Measurements from ENCODE around the gene NDUFA8. TPM values are rescaled to one million over a fixed set of nuclear protein-coding genes. Genes with fewer than 3 reads are reported as not detected.
A peak's percentile ranks its signal among the peaks of the same experiment; 100 is the strongest.

The NDUFA8 gene
- total RNA-seq, 1 experiment from 2014 or later: 38.8 TPM

DNA sequence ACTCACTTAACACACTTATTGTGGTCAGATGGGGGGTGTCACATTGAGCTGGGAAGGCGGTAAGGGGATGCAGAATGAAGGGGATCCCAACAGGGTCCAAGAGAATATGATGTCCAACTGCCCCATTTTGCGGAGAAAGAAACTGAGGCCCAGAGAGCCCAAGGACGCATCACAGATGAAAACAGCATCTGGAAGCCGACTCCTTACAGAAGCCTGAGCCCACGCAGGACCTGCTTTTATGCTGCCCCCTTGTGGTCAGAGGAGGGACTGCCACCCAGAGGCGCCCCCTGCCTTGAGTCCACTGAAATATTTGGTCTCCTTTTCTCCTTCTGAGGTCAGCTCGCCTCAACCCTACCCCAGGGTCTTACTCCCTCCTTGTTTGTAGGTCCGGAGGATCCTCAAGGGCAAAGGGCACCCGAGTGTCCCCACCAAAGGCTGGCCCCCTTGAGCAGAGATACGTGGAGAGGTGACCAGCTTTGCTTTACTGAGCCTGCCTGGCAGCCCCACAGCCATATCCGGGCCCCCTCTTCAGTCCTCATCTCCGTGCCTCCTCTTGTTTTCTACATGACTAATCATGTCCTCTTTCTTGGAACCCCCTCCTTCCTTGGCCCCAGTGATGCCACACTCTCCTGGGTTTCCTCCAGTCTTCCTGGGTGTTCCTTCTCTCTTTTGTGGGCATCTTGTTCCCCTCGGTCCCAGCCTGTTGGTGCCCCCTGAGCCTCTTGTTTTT is 36.5 kb downstream of the NDUFA8 start:
- intact Hi-C loops (cut with micrococcal nuclease; ENCODE audit: unreplicated experiment): loop anchor here (1.0 kb wide), 1 partner anchor 24 kb away; no protein-coding TSS in a partner anchor
- CTCF ChIA-PET: interaction anchor here (0.7 to 6.0 kb wide), 3 partner anchors 24 to 228 kb away, joined by 3 to 44 read pairs (median 4); no protein-coding TSS in a partner anchor
- H3K9me3 Mint-ChIP-seq (ENCODE audit: low read depth, unreplicated experiment): no peaks in the 10 kb centered on the region
- peaks cover 16% of the 10 kb centered on the region for H3K4me1 Mint-ChIP-seq (ENCODE audit: low read depth, unreplicated experiment)
- H3K27me3 Mint-ChIP-seq (ENCODE audit: unreplicated experiment): peaks cover 39% of the 10 kb centered on the region
- no peaks in the 10 kb centered on the region for H3K36me3 Mint-ChIP-seq (ENCODE audit: insufficient read depth, unreplicated experiment)
- no peak overlapping the region for H3K4me3 Mint-ChIP-seq (ENCODE audit: low read depth, unreplicated experiment)
- peak; percentile 70 for DNase-seq
- TF ChIP-seq, protein P1, sequence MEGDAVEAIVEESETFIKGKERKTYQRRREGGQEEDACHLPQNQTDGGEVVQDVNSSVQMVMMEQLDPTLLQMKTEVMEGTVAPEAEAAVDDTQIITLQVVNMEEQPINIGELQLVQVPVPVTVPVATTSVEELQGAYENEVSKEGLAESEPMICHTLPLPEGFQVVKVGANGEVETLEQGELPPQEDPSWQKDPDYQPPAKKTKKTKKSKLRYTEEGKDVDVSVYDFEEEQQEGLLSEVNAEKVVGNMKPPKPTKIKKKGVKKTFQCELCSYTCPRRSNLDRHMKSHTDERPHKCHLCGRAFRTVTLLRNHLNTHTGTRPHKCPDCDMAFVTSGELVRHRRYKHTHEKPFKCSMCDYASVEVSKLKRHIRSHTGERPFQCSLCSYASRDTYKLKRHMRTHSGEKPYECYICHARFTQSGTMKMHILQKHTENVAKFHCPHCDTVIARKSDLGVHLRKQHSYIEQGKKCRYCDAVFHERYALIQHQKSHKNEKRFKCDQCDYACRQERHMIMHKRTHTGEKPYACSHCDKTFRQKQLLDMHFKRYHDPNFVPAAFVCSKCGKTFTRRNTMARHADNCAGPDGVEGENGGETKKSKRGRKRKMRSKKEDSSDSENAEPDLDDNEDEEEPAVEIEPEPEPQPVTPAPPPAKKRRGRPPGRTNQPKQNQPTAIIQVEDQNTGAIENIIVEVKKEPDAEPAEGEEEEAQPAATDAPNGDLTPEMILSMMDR (IDR thresholded peaks at IDR 0.05; ENCODE audit: unreplicated experiment): peak; percentile 85
- no TSS peak for BruUV-seq (replicated peaks)
- H3K27ac Mint-ChIP-seq (ENCODE audit: unreplicated experiment): no peak overlapping the region

DNA sequence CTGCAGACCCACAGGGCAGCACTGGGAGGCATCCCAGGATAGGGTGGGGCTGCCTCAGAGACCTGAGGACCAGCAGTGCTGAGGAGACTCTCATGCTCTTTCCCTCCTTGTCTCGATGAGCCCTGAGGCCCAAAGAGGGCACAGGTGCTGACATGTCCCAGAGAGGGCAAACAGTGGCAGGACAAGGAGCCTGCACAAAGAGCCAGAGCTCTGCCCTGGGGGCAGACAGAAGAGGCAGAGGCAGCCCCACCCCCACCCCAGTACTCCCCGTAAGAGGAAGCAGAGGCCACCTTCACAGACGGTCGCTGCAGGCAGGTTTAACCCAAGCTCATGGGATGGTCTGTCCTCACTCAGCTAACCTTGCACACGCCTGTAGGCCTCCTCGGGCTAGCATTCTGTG is 37.1 kb downstream of the NDUFA8 start:
- no peak overlapping the region for H3K4me3 Mint-ChIP-seq (ENCODE audit: low read depth, unreplicated experiment)
- peaks cover 16% of the 10 kb centered on the region for H3K4me1 Mint-ChIP-seq (ENCODE audit: low read depth, unreplicated experiment)
- H3K36me3 Mint-ChIP-seq (ENCODE audit: insufficient read depth, unreplicated experiment): no peaks in the 10 kb centered on the region
- no peak for DNase-seq
- TF ChIP-seq, protein P1 (IDR thresholded peaks at IDR 0.05; ENCODE audit: unreplicated experiment): no peak
- no peak overlapping the region for H3K27ac Mint-ChIP-seq (ENCODE audit: unreplicated experiment)
- H3K9me3 Mint-ChIP-seq (ENCODE audit: low read depth, unreplicated experiment): no peaks in the 10 kb centered on the region
- BruUV-seq (replicated peaks): no TSS peak
- intact Hi-C loops (cut with micrococcal nuclease; ENCODE audit: unreplicated experiment): no loop called here
- CTCF ChIA-PET: interaction anchor here (0.6 to 6.0 kb wide), 4 partner anchors 23 to 1235 kb away, joined by 3 to 44 read pairs (median 4); no protein-coding TSS in a partner anchor
- peaks cover 39% of the 10 kb centered on the region for H3K27me3 Mint-ChIP-seq (ENCODE audit: unreplicated experiment)

DNA sequence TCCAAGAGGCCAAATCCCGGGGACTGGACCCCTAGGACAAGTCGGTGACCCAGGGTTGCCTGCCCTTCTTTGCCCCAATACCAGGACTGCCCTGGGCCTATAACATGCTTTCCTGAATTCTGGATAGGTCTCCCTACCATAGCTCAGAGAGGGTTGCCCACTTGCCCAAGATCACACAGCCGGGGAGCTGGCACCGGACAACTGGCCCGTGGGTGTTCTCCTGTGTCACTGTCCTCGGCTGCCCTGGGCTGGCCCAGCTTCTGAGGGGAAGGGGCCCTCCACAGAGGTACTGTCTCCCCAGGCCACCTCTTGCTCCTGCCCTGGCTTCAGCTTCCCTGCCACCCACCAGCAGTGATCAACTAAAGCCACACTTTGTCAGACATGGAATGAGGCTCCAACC is 37.6 kb downstream of the NDUFA8 start:
- Mint-ChIP-seq H3K9me3 (ENCODE audit: low read depth, unreplicated experiment) (no peaks in the 10 kb centered on the region), H3K36me3 (ENCODE audit: insufficient read depth, unreplicated experiment) (no peaks in the 10 kb centered on the region), H3K4me1 (ENCODE audit: low read depth, unreplicated experiment) (peaks cover 16% of the 10 kb centered on the region), H3K27me3 (ENCODE audit: unreplicated experiment) (peaks cover 39% of the 10 kb centered on the region), H3K4me3 (ENCODE audit: low read depth, unreplicated experiment) (no peak overlapping the region), H3K27ac (ENCODE audit: unreplicated experiment) (no peak overlapping the region)
- CTCF ChIA-PET: interaction anchor here (0.6 to 6.0 kb wide), 4 partner anchors 23 to 1235 kb away, joined by 3 to 44 read pairs (median 4); no protein-coding TSS in a partner anchor
- TF ChIP-seq, protein P1 (IDR thresholded peaks at IDR 0.05; ENCODE audit: unreplicated experiment): no peak
- no TSS peak for BruUV-seq (replicated peaks)
- intact Hi-C loops (cut with micrococcal nuclease; ENCODE audit: unreplicated experiment): no loop called here
- DNase-seq: no peak

DNA sequence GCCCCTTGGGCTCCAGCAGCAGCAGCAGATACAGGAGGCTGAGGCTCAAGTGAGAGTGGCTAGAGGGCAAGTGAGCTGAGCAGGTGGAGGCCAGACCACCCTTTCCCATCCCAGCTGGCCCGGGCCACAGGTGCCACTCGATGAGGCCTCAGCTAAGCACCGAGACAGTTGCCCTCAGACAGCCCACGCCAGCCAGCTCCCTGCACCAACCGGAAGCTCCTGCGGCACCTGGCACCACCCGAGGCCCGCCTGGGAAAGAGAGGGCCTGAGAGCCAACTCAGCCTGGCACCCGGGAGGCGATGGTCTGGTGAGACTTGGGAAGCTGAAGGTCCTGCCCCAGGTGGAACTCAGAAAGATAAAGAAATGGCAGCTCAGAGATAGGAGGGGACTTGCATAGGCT is 38.2 kb downstream of the NDUFA8 start:
- H3K36me3 Mint-ChIP-seq (ENCODE audit: insufficient read depth, unreplicated experiment): no peaks in the 10 kb centered on the region
- intact Hi-C loops (cut with micrococcal nuclease; ENCODE audit: unreplicated experiment): no loop called here
- H3K27me3 Mint-ChIP-seq (ENCODE audit: unreplicated experiment): peaks cover 33% of the 10 kb centered on the region
- no peak overlapping the region for H3K4me3 Mint-ChIP-seq (ENCODE audit: low read depth, unreplicated experiment)
- no peak overlapping the region for H3K27ac Mint-ChIP-seq (ENCODE audit: unreplicated experiment)
- no TSS peak for BruUV-seq (replicated peaks)
- DNase-seq: no peak
- CTCF ChIA-PET: interaction anchor here (0.9 to 6.0 kb wide), 2 partner anchors 22 to 434 kb away, joined by 3 to 44 read pairs; no protein-coding TSS in a partner anchor
- H3K4me1 Mint-ChIP-seq (ENCODE audit: low read depth, unreplicated experiment): peaks cover 15% of the 10 kb centered on the region
- H3K9me3 Mint-ChIP-seq (ENCODE audit: low read depth, unreplicated experiment): no peaks in the 10 kb centered on the region
- TF ChIP-seq, protein P1 (IDR thresholded peaks at IDR 0.05; ENCODE audit: unreplicated experiment): no peak

All from Calu3 (cell line).